SK-N-SH (cell line): Measurements from ENCODE around the gene ZNF697. TPM values are rescaled to one million over a fixed set of nuclear protein-coding genes. Genes with fewer than 3 reads are reported as not detected.
A peak's percentile ranks its signal among the peaks of the same experiment; 100 is the strongest.

Experiments used
- CTCF ChIA-PET: fragments of 300-600, 350-600 bp; formaldehyde crosslinking; extraction: SDS; loops from one replicate; lab custom pipeline; 2021; lab: Yijun Ruan, JAX
- POLR2A ChIA-PET: fragments of 350-600 bp; sonication (Branson Sonifier 250); formaldehyde crosslinking; extraction: SDS; loops from one replicate; lab custom pipeline; 2020; ENCODE audit warnings: antibody characterized with exemption, inconsistent platforms; lab: Yijun Ruan, JAX
- DNase-seq: peaks from one replicate; pipeline ENCODE4 v3.0.0; 2012
- H2AFZ ChIP-seq: fragments of 200-600 bp; sonication (generic); 2 replicates; pipeline ENCODE4 v1.8.1; 2016; ENCODE audit warnings: antibody characterized with exemption, mild to moderate bottlenecking, low read depth
- H3F3A ChIP-seq: fragments of 200-600 bp; sonication (generic); replicated peaks from 2 replicates; pipeline ENCODE3; 2016; ENCODE audit warnings: antibody characterized with exemption, mild to moderate bottlenecking; ENCODE audit not compliant: insufficient read depth
- H3K27ac ChIP-seq, 2 experiments: fragments of 200-500 bp in 1 of 2; fragments of 200-600 bp in 1 of 2; sonication (Bioruptor generic) in 1 of 2; sonication (generic), shearing (Covaris generic) in 1 of 2; 2 replicates each; pipeline versions ENCODE4 v1.5.1 to v1.6.1; 2014 to 2016; ENCODE audit warnings: low read depth in 2 of 2, inconsistent platforms in 1 of 2, low read length in 1 of 2, mild to moderate bottlenecking in 1 of 2, mixed read lengths in 1 of 2
- H3K27me3 ChIP-seq: fragments of 200-600 bp; sonication (generic), shearing (Covaris generic); 2 replicates; pipeline ENCODE4 v1.6.1; 2016; ENCODE audit warnings: mixed run types; ENCODE audit not compliant: insufficient read depth
- H3K36me3 ChIP-seq, 2 experiments: fragments of 200-500 bp in 1 of 2; fragments of 200-600 bp in 1 of 2; sonication (Bioruptor generic) in 1 of 2; sonication (generic) in 1 of 2; replicated peaks in 1 of 2; 2 replicates each; pipeline versions ENCODE3 to v1.5.1; 2014 to 2016; ENCODE audit warnings: low read length in 1 of 2, mild to moderate bottlenecking in 1 of 2; ENCODE audit not compliant: insufficient read depth in 2 of 2, control insufficient read depth in 1 of 2
- H3K4me1 ChIP-seq, 2 experiments: fragments of 200-500 bp in 1 of 2; fragments of 200-600 bp in 1 of 2; sonication (Bioruptor generic) in 1 of 2; sonication (generic), shearing (Covaris generic) in 1 of 2; 2 replicates each; pipeline versions ENCODE4 v1.5.1 to v1.6.1; 2014 to 2016; ENCODE audit warnings: low read depth in 1 of 2, low read length in 1 of 2, mixed run types in 1 of 2; ENCODE audit not compliant: insufficient read depth in 2 of 2, control insufficient read depth in 1 of 2
- H3K4me2 ChIP-seq: fragments of 200-600 bp; sonication (generic), shearing (Covaris generic); 2 replicates; pipeline ENCODE4 v1.6.1; 2017; ENCODE audit warnings: mixed run types
- H3K4me3 ChIP-seq, 2 experiments: fragments of 200-500 bp in 1 of 2; fragments of 200-600 bp in 1 of 2; sonication (Bioruptor generic) in 1 of 2; sonication (generic), shearing (Covaris generic) in 1 of 2; 2 replicates each; pipeline versions ENCODE4 v1.5.1 to v1.8.1; 2014 to 2016; ENCODE audit warnings: low read depth in 2 of 2, inconsistent platforms in 1 of 2, low read length in 1 of 2, mild to moderate bottlenecking in 1 of 2, mixed read lengths in 1 of 2, moderate library complexity in 1 of 2
- H3K79me2 ChIP-seq: fragments of 200-600 bp; sonication (generic); 2 replicates; pipeline ENCODE4 v1.8.1; 2017; ENCODE audit warnings: mild to moderate bottlenecking; ENCODE audit not compliant: insufficient read depth
- H3K9ac ChIP-seq: fragments of 200-600 bp; sonication (generic); 2 replicates; pipeline ENCODE4 v1.6.1; 2017; ENCODE audit warnings: mixed run types
- H3K9me2 ChIP-seq: fragments of 200-600 bp; sonication (generic); 2 replicates; pipeline ENCODE4 v1.6.1; 2017; ENCODE audit warnings: mixed run types
- H3K9me3 ChIP-seq: fragments of 200-600 bp; sonication (generic); 2 replicates; pipeline ENCODE4 v1.6.1; 2017; ENCODE audit warnings: mixed run types, mild to moderate bottlenecking, moderate library complexity
- H4K20me1 ChIP-seq: fragments of 200-600 bp; sonication (generic); 2 replicates; pipeline ENCODE4 v1.6.1; 2017; ENCODE audit warnings: mild to moderate bottlenecking, mixed run types; ENCODE audit not compliant: insufficient read depth
- CHD2 ChIP-seq: fragments of 150-350 bp; IDR thresholded peaks from 2 replicates; pipeline ENCODE4 v1.6.1; 2018; ENCODE audit warnings: low read length; ENCODE audit not compliant: partially characterized antibody
- ELF1 ChIP-seq: IDR thresholded peaks from 2 replicates; pipeline ENCODE4 v1.4.0; 2012
- EZH2phosphoT487 ChIP-seq: fragments of 200-600 bp; sonication (generic); IDR thresholded peaks from 2 replicates; pipeline ENCODE4 v1.6.1; 2017; ENCODE audit warnings: low read depth, mixed run types, mild to moderate bottlenecking, antibody characterized with exemption, moderate library complexity, borderline replicate concordance
- FOXM1 ChIP-seq: IDR thresholded peaks from 2 replicates; pipeline ENCODE4 v1.4.0; 2012; ENCODE audit warnings: low read depth, mild to moderate bottlenecking
- GATA2 ChIP-seq: sonication (generic); formaldehyde crosslinking; IDR thresholded peaks from 2 replicates; pipeline ENCODE4 v1.5.0; 2020; ENCODE audit warnings: mild to moderate bottlenecking, missing genetic modification reagents
- IRF3 ChIP-seq: fragments of 150-350 bp; IDR thresholded peaks from 2 replicates; pipeline ENCODE4 v1.6.1; 2016; ENCODE audit warnings: mild to moderate bottlenecking, low read depth, low read length
- MAX ChIP-seq: IDR thresholded peaks from 2 replicates; pipeline ENCODE4 v1.4.0; 2012; ENCODE audit warnings: low read depth
- MEF2A ChIP-seq: IDR thresholded peaks from 2 replicates; pipeline ENCODE4 v1.4.0; 2012; ENCODE audit warnings: low read depth, borderline replicate concordance
- MXI1 ChIP-seq: IDR thresholded peaks from 2 replicates; pipeline ENCODE4 v1.6.1; 2012; ENCODE audit warnings: mild to moderate bottlenecking, low read depth, low read length, improper control_type of control experiment
- NRF1 ChIP-seq: IDR thresholded peaks from 2 replicates; pipeline ENCODE4 v1.6.1; 2012; ENCODE audit warnings: low read depth, mild to moderate bottlenecking, low read length
- POLR2AphosphoS5 ChIP-seq: IDR thresholded peaks from 2 replicates; pipeline ENCODE4 v1.6.1; 2012; ENCODE audit warnings: low read depth, low read length
- RCOR1 ChIP-seq: fragments of 150-350 bp; IDR thresholded peaks from 2 replicates; pipeline ENCODE4 v1.6.1; 2017; ENCODE audit warnings: antibody characterized with exemption, low read length
- REST ChIP-seq: IDR thresholded peaks from 2 replicates; pipeline ENCODE4 v1.6.1; 2012; ENCODE audit warnings: mild to moderate bottlenecking, low read depth, low read length, moderate library complexity
- RXRA ChIP-seq: IDR thresholded peaks from 2 replicates; pipeline ENCODE4 v1.4.0; 2012; ENCODE audit warnings: low read depth, mild to moderate bottlenecking, borderline replicate concordance
- SIN3A ChIP-seq: IDR thresholded peaks from 2 replicates; pipeline ENCODE4 v1.6.1; 2012; ENCODE audit warnings: low read depth, mild to moderate bottlenecking, low read length, moderate library complexity, borderline replicate concordance
- SMC3 ChIP-seq: IDR thresholded peaks from 2 replicates; pipeline ENCODE4 v1.6.1; 2012; ENCODE audit warnings: low read depth, low read length, improper control_type of control experiment
- TCF12 ChIP-seq: IDR thresholded peaks from 2 replicates; pipeline ENCODE4 v1.4.0; 2012
- TEAD4 ChIP-seq: IDR thresholded peaks from 2 replicates; pipeline ENCODE4 v1.4.0; 2012; ENCODE audit warnings: mild to moderate bottlenecking, borderline replicate concordance; ENCODE audit not compliant: insufficient read depth
- USF1 ChIP-seq: IDR thresholded peaks from 2 replicates; pipeline ENCODE4 v1.4.0; 2012; ENCODE audit warnings: low read depth, borderline replicate concordance
- WGBS: methylation state at CpG from one replicate; pipeline ENCODE4 v1.1.6; 2017; ENCODE audit warnings: low lambda C conversion rate; 5-methylcytosine and 5-hydroxymethylcytosine counted together
- polyA plus RNA-seq, 3 experiments: library from polyadenylated mRNA; depleted of rRNA; stranded (reverse); fragments of >200 nt; gene quantifications; 2 replicates each; pipeline ENCODE4 v1.2.3, GENCODE V29; 2012

The ZNF697 gene
- polyA plus RNA-seq, 1 of the 3 experiments (the other 2 are of a cell fraction) = 3.4 TPM

GRCh38 chr1:119655154-119655553 is 7.1 kb upstream of the ZNF697 start:
- no peaks in the 10 kb centered on the region for H3K4me1 ChIP-seq
- peak overlapping the region; percentile 70 for H2AFZ ChIP-seq
- ChIA-PET CTCF (interaction anchor here (1.1 to 4.3 kb wide), 5 partner anchors 9 to 44 kb away, joined by 3 to 28 read pairs (median 14); no protein-coding TSS in a partner anchor), POLR2A (no interaction called here)
- no peaks in the 10 kb centered on the region for H3K27me3 ChIP-seq
- 37% methylated on average over 1 of the region's 1 CpG for WGBS
- H4K20me1 ChIP-seq = no peaks in the 10 kb centered on the region
- H3K9me2 ChIP-seq = no peaks in the 10 kb centered on the region
- TF ChIP-seq MEF2A (no peak), GATA2 (no peak), TEAD4 (no peak), SMC3 (no peak), FOXM1 (no peak), MXI1 (no peak), USF1 (no peak), REST (no peak), ELF1 (no peak)
- DNase-seq = no peak
- peak overlapping the region in 1 of 2 experiments; percentile 55; a peak in 1 of 4 replicates for H3K27ac ChIP-seq
- no peaks in the 10 kb centered on the region for H3F3A ChIP-seq
- no peaks in the 10 kb centered on the region for H3K79me2 ChIP-seq
- H3K36me3 ChIP-seq = no peaks in the 10 kb centered on the region
- no peaks in the 10 kb centered on the region for H3K9me3 ChIP-seq
- H3K9ac ChIP-seq = no peak overlapping the region
- peak overlapping the region; percentile 36; the same call in 1 of the 2 replicates for H3K4me2 ChIP-seq
- no peak overlapping the region for H3K4me3 ChIP-seq

- POLR2A ChIA-PET = no interaction called here
Observed at GRCh38 chr1:119653839-119654170, 5.7 kb upstream of the ZNF697 start.

More at GRCh38 chr1:119653839-119654170, 5.7 kb upstream of the ZNF697 start:
- TF ChIP-seq SMC3 (no peak), POLR2AphosphoS5 (no peak), TCF12 (no peak), EZH2phosphoT487 (no peak), RXRA (no peak), CHD2 (no peak), MXI1 (no peak), GATA2 (no peak), SIN3A (no peak), IRF3 (no peak), MEF2A (no peak), NRF1 (no peak), RCOR1 (no peak), MAX (no peak)
- TF ChIP-seq, all 33 proteins: peak for 0
- Histone ChIP-seq H3K9ac (no peak overlapping the region), H2AFZ (no peak overlapping the region), H3K79me2 (no peaks in the 10 kb centered on the region), H3K9me3 (no peaks in the 10 kb centered on the region), H3K9me2 (no peaks in the 10 kb centered on the region), H3K4me1 (no peaks in the 10 kb centered on the region; a peak in 1 of 4 replicates), H3K27ac (peak overlapping the region in 1 of 2 experiments; percentile 55; a peak in 1 of 4 replicates), H3K27me3 (no peaks in the 10 kb centered on the region), H3K4me2 (no peak overlapping the region; the same call in 1 of the 2 replicates), H3F3A (peaks cover 3% of the 10 kb centered on the region), H4K20me1 (no peaks in the 10 kb centered on the region), H3K36me3 (no peaks in the 10 kb centered on the region), H3K4me3 (no peak overlapping the region)
- DNase-seq = no peak
- 60% methylated on average over 3 of the region's 3 CpGs for WGBS
- CTCF ChIA-PET = interaction anchor here (1.3 to 4.3 kb wide), 6 partner anchors 9 to 42 kb away, joined by 3 to 28 read pairs (median 6); no protein-coding TSS in a partner anchor
